PC-3 (cell line): ENCODE data around the gene GABRA4.

Experiments used
- EZH2 ChIP-seq: fragments of 300-600 bp; sonication (generic); IDR thresholded peaks from one replicate; pipeline ENCODE4 v1.6.1; 2017; ENCODE audit warnings: antibody characterized with exemption, mild to moderate bottlenecking, low read length; ENCODE audit not compliant: unreplicated experiment
- TF ChIP-seq, protein P1 (sequence below): fragments of 300-600 bp; sonication (generic); conservative IDR thresholded peaks from 2 replicates; pipeline ENCODE4 v1.5.1; 2017; ENCODE audit warnings: antibody characterized with exemption, low read depth, mild to moderate bottlenecking, low read length

DNA sequence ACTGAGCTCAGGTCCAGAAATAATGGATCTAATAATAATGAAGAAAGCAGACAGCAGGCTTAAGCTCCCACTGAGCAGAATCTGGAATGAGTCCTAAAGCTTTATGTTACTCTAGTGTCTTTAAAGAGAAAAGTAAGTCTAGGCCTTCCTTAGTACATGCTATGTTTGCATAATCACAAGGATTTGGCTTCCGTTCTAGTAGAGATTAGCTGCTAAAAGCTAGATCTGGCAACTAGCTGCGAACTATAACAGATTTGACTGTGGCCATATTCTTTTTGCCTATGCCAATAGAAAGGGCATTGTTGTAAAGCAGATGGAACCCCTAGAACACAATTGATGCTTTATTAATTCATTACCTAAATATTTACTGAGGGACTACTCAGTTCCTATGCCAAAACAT, 103.3 kb downstream of the GABRA4 start:
- TF ChIP-seq, protein P1, sequence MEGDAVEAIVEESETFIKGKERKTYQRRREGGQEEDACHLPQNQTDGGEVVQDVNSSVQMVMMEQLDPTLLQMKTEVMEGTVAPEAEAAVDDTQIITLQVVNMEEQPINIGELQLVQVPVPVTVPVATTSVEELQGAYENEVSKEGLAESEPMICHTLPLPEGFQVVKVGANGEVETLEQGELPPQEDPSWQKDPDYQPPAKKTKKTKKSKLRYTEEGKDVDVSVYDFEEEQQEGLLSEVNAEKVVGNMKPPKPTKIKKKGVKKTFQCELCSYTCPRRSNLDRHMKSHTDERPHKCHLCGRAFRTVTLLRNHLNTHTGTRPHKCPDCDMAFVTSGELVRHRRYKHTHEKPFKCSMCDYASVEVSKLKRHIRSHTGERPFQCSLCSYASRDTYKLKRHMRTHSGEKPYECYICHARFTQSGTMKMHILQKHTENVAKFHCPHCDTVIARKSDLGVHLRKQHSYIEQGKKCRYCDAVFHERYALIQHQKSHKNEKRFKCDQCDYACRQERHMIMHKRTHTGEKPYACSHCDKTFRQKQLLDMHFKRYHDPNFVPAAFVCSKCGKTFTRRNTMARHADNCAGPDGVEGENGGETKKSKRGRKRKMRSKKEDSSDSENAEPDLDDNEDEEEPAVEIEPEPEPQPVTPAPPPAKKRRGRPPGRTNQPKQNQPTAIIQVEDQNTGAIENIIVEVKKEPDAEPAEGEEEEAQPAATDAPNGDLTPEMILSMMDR, result no peak
- no peak for TF ChIP-seq EZH2
